ENCODE results near the gene FBXL16.
"Not testable (repeated sequence)": the region's sequence is repeated elsewhere in the genome, so short reads cannot be mapped to it uniquely, and the experiment has no call there.

The FBXL16 gene

GRCh38 chr16:705431-706188, at the start of gene FBXL16:
Gene FBXL16, minus strand, starts transcription at chr16:705801. Its CDS starts 8,396 bp downstream, at chr16:697405.
- DNase-seq (ENCODE audit: low read depth): no peak

- no peak for DNase-seq (ENCODE audit: low read depth)
Observed at GRCh38 chr16:754656-755055, 49.1 kb upstream of the FBXL16 start.

- not testable (repeated sequence) for DNase-seq (ENCODE audit: low read depth)
Observed at GRCh38 chr16:754121-754607, 48.6 kb upstream of the FBXL16 start.

- no peak for DNase-seq (ENCODE audit: low read depth)
Observed at GRCh38 chr16:752007-752312, 46.4 kb upstream of the FBXL16 start.

GRCh38 chr16:751152-752006, 45.8 kb upstream of the FBXL16 start:
- DNase-seq (ENCODE audit: low read depth): no peak

- no peak for DNase-seq (ENCODE audit: low read depth)
Observed at GRCh38 chr16:750485-750884, 44.9 kb upstream of the FBXL16 start.

GRCh38 chr16:749010-749409, 43.4 kb upstream of the FBXL16 start:
- peak; percentile 44 for DNase-seq (ENCODE audit: low read depth)

- no peak for DNase-seq (ENCODE audit: low read depth)
Observed at GRCh38 chr16:747978-748746, 42.6 kb upstream of the FBXL16 start.

GRCh38 chr16:746637-747036, 41.0 kb upstream of the FBXL16 start:
- no peak for DNase-seq (ENCODE audit: low read depth)

- no peak for DNase-seq (ENCODE audit: low read depth)
Observed at GRCh38 chr16:745739-746138, 40.1 kb upstream of the FBXL16 start.

GRCh38 chr16:743794-744500, 38.3 kb upstream of the FBXL16 start:
- no peak for DNase-seq (ENCODE audit: low read depth)

GRCh38 chr16:742894-743293, 37.3 kb upstream of the FBXL16 start:
- not testable (repeated sequence) for DNase-seq (ENCODE audit: low read depth)

- no peak for DNase-seq (ENCODE audit: low read depth)
Observed at GRCh38 chr16:741986-742629, 36.5 kb upstream of the FBXL16 start.

GRCh38 chr16:740764-741505, 35.3 kb upstream of the FBXL16 start, which contains the start of gene CIAO3:
Gene CIAO3, minus strand, starts transcription at chr16:740997. Its CDS starts 12 bp downstream, at chr16:740985.
- DNase-seq (ENCODE audit: low read depth): no peak

GRCh38 chr16:740459-740763, 34.8 kb upstream of the FBXL16 start:
- no peak for DNase-seq (ENCODE audit: low read depth)

- no peak for DNase-seq (ENCODE audit: low read depth)
Observed at GRCh38 chr16:739560-740458, 34.2 kb upstream of the FBXL16 start.

- no peak for DNase-seq (ENCODE audit: low read depth)
Observed at GRCh38 chr16:736936-737481, 31.4 kb upstream of the FBXL16 start.

GRCh38 chr16:735982-736453, 30.4 kb upstream of the FBXL16 start:
- DNase-seq (ENCODE audit: low read depth): no peak
